Measurements from ENCODE around the gene TMED3. TPM values are rescaled to one million over a fixed set of nuclear protein-coding genes. Genes with fewer than 3 reads are reported as not detected.

Gene TMED3
- total RNA-seq: 10 to 100 TPM; 21.7 to 26.3 (median 25.0) TPM
- total RNA-seq (2013): 30.0 TPM

GRCh38 chr15:79310985-79311900 is at the start of gene TMED3:
TMED3 (plus strand) TSS chr15:79311112; CDS start chr15:79311250, 138 bp downstream.
- under 1% methylated on average over 72 of the region's 76 CpGs for WGBS (ENCODE audit: insufficient coverage)
- Mint-ChIP-seq H3K27me3 (ENCODE audit: low read depth in 2 of 2) (no peaks in the 10 kb centered on the region), H3K4me3 (peak within 1 kb of the TSS; percentile 92), H3K36me3 (peaks cover 7% of the 10 kb centered on the region), H3K4me1 (peaks cover 38 to 44% of the 10 kb centered on the region in 2 donors), H3K9me3 (no peaks in the 10 kb centered on the region), H3K27ac (peak within 1 kb of the TSS in 1 of 2 donors; percentile 72)
- DNase-seq (peak; percentile 71 to 92), ATAC-seq (peak; percentile 92 to 97 (median 96))
- peak; percentile 12 for TF ChIP-seq CTCF (IDR thresholded peaks at IDR 0.05)
- no peak within 1 kb of the TSS for H3K27ac ChIP-seq (ENCODE audit: low read length)
- H3K36me3 ChIP-seq (ENCODE audit: control insufficient read depth, insufficient read depth, low read length): peaks cover 26% of the 10 kb centered on the region
- intact Hi-C loops (cut with micrococcal nuclease): no loop called here
- no peaks in the 10 kb centered on the region for H3K9me3 ChIP-seq (ENCODE audit: control insufficient read depth, insufficient read depth, low read length)
- H3K4me1 ChIP-seq (ENCODE audit: control insufficient read depth, insufficient read depth, low read length): peaks cover 18% of the 10 kb centered on the region
- peaks cover 2% of the 10 kb centered on the region for H3K27me3 ChIP-seq (ENCODE audit: control insufficient read depth, insufficient read depth, low read length)
- peak within 1 kb of the TSS; percentile 95 for H3K4me3 ChIP-seq (ENCODE audit: low read length)

- TF ChIP-seq CTCF (IDR thresholded peaks at IDR 0.05): no peak
- no peaks in the 10 kb centered on the region for H3K4me1 ChIP-seq (ENCODE audit: control insufficient read depth, insufficient read depth, low read length)
- no peaks in the 10 kb centered on the region for H3K4me1 Mint-ChIP-seq
- no peaks in the 10 kb centered on the region for H3K9me3 ChIP-seq (ENCODE audit: control insufficient read depth, insufficient read depth, low read length)
- peaks cover 2% of the 10 kb centered on the region in 2 donors for H3K9me3 Mint-ChIP-seq
- no CpG with 5 or more reads among the region's 1 CpG for WGBS (ENCODE audit: insufficient coverage)
- ATAC-seq: no peak
- no peak overlapping the region for H3K4me3 Mint-ChIP-seq
- H3K27ac Mint-ChIP-seq: no peak overlapping the region
- no peak overlapping the region for H3K27ac ChIP-seq (ENCODE audit: low read length)
- no peaks in the 10 kb centered on the region for H3K36me3 ChIP-seq (ENCODE audit: control insufficient read depth, insufficient read depth, low read length)
- H3K27me3 Mint-ChIP-seq (ENCODE audit: low read depth in 2 of 2): peaks cover 28 to 42% of the 10 kb centered on the region in 2 donors
- no peaks in the 10 kb centered on the region for H3K36me3 Mint-ChIP-seq
- DNase-seq: no peak
- intact Hi-C loops (cut with micrococcal nuclease): no loop called here
- H3K27me3 ChIP-seq (ENCODE audit: control insufficient read depth, insufficient read depth, low read length): peaks cover 3% of the 10 kb centered on the region
- H3K4me3 ChIP-seq (ENCODE audit: low read length): no peak overlapping the region
These were observed 49.1 kb upstream of the TMED3 start for GRCh38 chr15:79261836-79262235.

GRCh38 chr15:79265167-79265566 is 45.7 kb upstream of the TMED3 start:
- no peak for ATAC-seq
- intact Hi-C loops (cut with micrococcal nuclease): no loop called here
- no peak overlapping the region for H3K27ac Mint-ChIP-seq

More at GRCh38 chr15:79265167-79265566, 45.7 kb upstream of the TMED3 start:
- no peaks in the 10 kb centered on the region for H3K36me3 Mint-ChIP-seq
- no peaks in the 10 kb centered on the region for H3K4me1 ChIP-seq (ENCODE audit: control insufficient read depth, insufficient read depth, low read length)
- no peak overlapping the region for H3K4me3 Mint-ChIP-seq
- WGBS (ENCODE audit: insufficient coverage): 83% methylated on average over 4 of the region's 4 CpGs
- no peaks in the 10 kb centered on the region for H3K4me1 Mint-ChIP-seq
- H3K27ac ChIP-seq (ENCODE audit: low read length): no peak overlapping the region
- H3K27me3 Mint-ChIP-seq (ENCODE audit: low read depth in 2 of 2): peaks cover 26 to 41% of the 10 kb centered on the region in 2 donors
- no peak overlapping the region for H3K4me3 ChIP-seq (ENCODE audit: low read length)
- no peak for DNase-seq
- no peaks in the 10 kb centered on the region for H3K9me3 Mint-ChIP-seq
- TF ChIP-seq CTCF (IDR thresholded peaks at IDR 0.05): no peak
- H3K36me3 ChIP-seq (ENCODE audit: control insufficient read depth, insufficient read depth, low read length): no peaks in the 10 kb centered on the region
- no peaks in the 10 kb centered on the region for H3K9me3 ChIP-seq (ENCODE audit: control insufficient read depth, insufficient read depth, low read length)
- peaks cover 3% of the 10 kb centered on the region for H3K27me3 ChIP-seq (ENCODE audit: control insufficient read depth, insufficient read depth, low read length)
